K562 (cell line): Measurements from ENCODE around the gene OTULIN. TPM values are rescaled to one million over a fixed set of nuclear protein-coding genes. Genes with fewer than 3 reads are reported as not detected.

ENCODE experiments used
- ATAC-seq: fragments of 200-7000 bp; cut with Tn5 transposase; 3 replicates; pipeline ENCODE4 v1.9.1; 2020; ENCODE audit warnings: moderate library complexity
- BruUV-seq: library from RNA; stranded (reverse); fragments of 400-500 nt; replicated peaks from 2 replicates; lab custom pipeline; 2021; lab: Mats Ljungman, UMichigan
- CTCF ChIA-PET: fragments of 300-600 bp; formaldehyde crosslinking; extraction: SDS; loops from one replicate; lab custom pipeline; 2021; ENCODE audit warnings: low intra/inter-chr PET ratio; lab: Yijun Ruan, JAX
- POLR2A ChIA-PET: fragments of 300-600, 350-650 bp; sonication (Branson Sonifier 250); formaldehyde crosslinking; extraction: SDS; loops from one replicate; lab custom pipeline; 2021; ENCODE audit warnings: antibody characterized with exemption, inconsistent platforms; lab: Yijun Ruan, JAX
- DNase-seq, 4 experiments: peaks; one replicate each; pipeline versions ENCODE4 v3.0.0 to v3.0.0-alpha.2; 2011 to 2018; ENCODE audit warnings: low spot score in 3 of 4, mixed read lengths in 3 of 4; ENCODE audit errors: extremely low read depth in 1 of 4
- FAIRE-seq: peaks from 2 replicates; lab custom pipeline; 2011; peaks lifted over from hg19 to GRCh38; lab: Jason Lieb, UNC
- H2AFZ ChIP-seq: 2 replicates; pipeline ENCODE4 v1.6.0; 2011; ENCODE audit warnings: low read depth, low read length, control low read depth, inconsistent platforms
- H3K27ac ChIP-seq: fragments of 200-600 bp; 3 replicates; pipeline ENCODE4 v1.8.0; 2011; ENCODE audit warnings: low read depth, mild to moderate bottlenecking, control low read depth, inconsistent platforms, low read length, moderate library complexity, mixed read lengths; ENCODE audit errors: extremely low read depth
- H3K27me3 ChIP-seq, 2 experiments: fragments of 300-600 bp in 1 of 2; 2 replicates in 1 of 2; 3 replicates in 1 of 2; pipeline versions ENCODE4 v1.6.0 to v1.8.0; 2011; ENCODE audit warnings: inconsistent platforms in 2 of 2, low read length in 2 of 2, mild to moderate bottlenecking in 1 of 2, mixed read lengths in 1 of 2, moderate library complexity in 1 of 2; ENCODE audit not compliant: control insufficient read depth in 2 of 2, insufficient read depth in 2 of 2
- H3K36me3 ChIP-seq: fragments of 300-600 bp; 3 replicates; pipeline ENCODE4 v1.8.0; 2011; ENCODE audit warnings: mild to moderate bottlenecking, low read length, inconsistent platforms; ENCODE audit not compliant: control insufficient read depth, insufficient read depth
- H3K4me1 ChIP-seq, 2 experiments: fragments of 200-600 bp in 1 of 2; replicated peaks in 1 of 2; 2 replicates in 1 of 2; 3 replicates in 1 of 2; pipeline versions ENCODE4 v1.5.1 to v1.8.0; 2011; ENCODE audit warnings: inconsistent platforms in 2 of 2, low read length in 2 of 2, mild to moderate bottlenecking in 1 of 2, mixed read lengths in 1 of 2, moderate library complexity in 1 of 2; ENCODE audit not compliant: control insufficient read depth in 2 of 2, insufficient read depth in 2 of 2
- H3K4me2 ChIP-seq: 2 replicates; pipeline ENCODE4 v1.6.1; 2011; ENCODE audit warnings: low read length, control low read depth, inconsistent platforms, mixed read lengths; ENCODE audit not compliant: insufficient read depth
- H3K4me3 ChIP-seq: fragments of 200-600 bp; sonication (generic), shearing (Covaris generic); 2 replicates; pipeline ENCODE4 v1.5.1; 2016; ENCODE audit warnings: control low read depth, inconsistent platforms
- H3K79me2 ChIP-seq: fragments of 200-600 bp; 3 replicates; pipeline ENCODE4 v1.8.0; 2011; ENCODE audit warnings: low read length, inconsistent platforms; ENCODE audit not compliant: control insufficient read depth, insufficient read depth
- H3K9ac ChIP-seq, 2 experiments: 2 replicates each; pipeline versions ENCODE4 v1.6.0 to v1.6.1; 2011; ENCODE audit warnings: low read depth in 2 of 2, low read length in 2 of 2, control low read depth in 1 of 2, inconsistent platforms in 1 of 2, mild to moderate bottlenecking in 1 of 2, mixed read lengths in 1 of 2; ENCODE audit not compliant: insufficient read depth in 1 of 2
- H3K9me1 ChIP-seq: one replicate; pipeline ENCODE4 v1.6.0; 2011; ENCODE audit warnings: inconsistent platforms, mild to moderate bottlenecking, low read length, moderate library complexity; ENCODE audit not compliant: control insufficient read depth, insufficient read depth
- H3K9me3 ChIP-seq: replicated peaks from 2 replicates; pipeline ENCODE4 v1.5.1; 2011; ENCODE audit warnings: low read depth, low read length, inconsistent platforms; ENCODE audit not compliant: control insufficient read depth, insufficient read depth
- H4K20me1 ChIP-seq: replicated peaks from 2 replicates; pipeline ENCODE4 v1.6.1; 2011; ENCODE audit warnings: low read length, inconsistent platforms, mixed read lengths; ENCODE audit not compliant: control insufficient read depth, insufficient read depth
- E2F3 ChIP-seq: fragments of 250-450 bp; sonication (Bioruptor Pico); IDR thresholded peaks from 2 replicates; pipeline ENCODE4 v1.4.0; 2020; ENCODE audit warnings: mild to moderate bottlenecking
- NFE2 ChIP-seq: IDR thresholded peaks from 2 replicates; pipeline ENCODE4 v1.6.1; 2014; ENCODE audit warnings: antibody characterized with exemption, low read depth
- POLR2A ChIP-seq: fragments of 450-650 bp; conservative IDR thresholded peaks from 2 replicates; pipeline ENCODE4 v1.6.1; 2016
- POLR2AphosphoS5 ChIP-seq: IDR thresholded peaks from 2 replicates; pipeline ENCODE4 v1.6.1; 2011; ENCODE audit warnings: mild to moderate bottlenecking, low read depth, low read length, moderate library complexity; ENCODE audit not compliant: control insufficient read depth, insufficient read depth
- WGBS: fragments of 100-300 bp; shearing (Covaris generic); methylation state at CpG from one replicate; pipeline ENCODE4 v1.1.6; 2016; ENCODE audit warnings: low coverage, mixed read lengths; ENCODE audit not compliant: insufficient coverage; ENCODE audit errors: missing lambda C conversion rate; 5-methylcytosine and 5-hydroxymethylcytosine counted together
- in situ Hi-C: fragments of 300-500 bp; cut with MboI; formaldehyde crosslinking; loops from 4 replicates; pipeline ENCODE4 v1.15.0; 2018; ENCODE audit warnings: inconsistent platforms, mixed read lengths
- intact Hi-C: fragments of 100-400 bp; cut with micrococcal nuclease; formaldehyde crosslinking; loops from 2 replicates; pipeline ENCODE4 v1.14.2; 2022
- polyA plus RNA-seq, 8 experiments: library from polyadenylated mRNA; depleted of rRNA in 4 of 8; stranded (reverse) in 5 of 8; unstranded in 3 of 8; fragments of >200 nt; fragmentation: Nextera tagmentation in 2 of 8; fragmentation: Illumina TruSeq in 1 of 8; extraction: Ambion mirVana in 2 of 8; extraction: Trizol in 1 of 8; gene quantifications; 2 replicates each; pipeline versions ENCODE4 v1.2.1 to v1.2.3, GENCODE V29; 2011 to 2014; ENCODE audit warnings: inconsistent platforms in 1 of 8, missing spikeins in 1 of 8
- total RNA-seq, 7 experiments: library from RNA; depleted of rRNA in 6 of 7; stranded (reverse); fragments of >200 nt in 6 of 7; fragmentation: Illumina TruSeq in 2 of 7; extraction: Trizol in 2 of 7; gene quantifications; 2 replicates each; pipeline versions ENCODE4 v1.2.1 to v1.2.3, GENCODE V29; 2011 to 2021; ENCODE audit warnings: low replicate concordance in 1 of 7

OTULIN gene
- total and polyA plus RNA-seq, 9 of the 15 experiments (the other 6 are each of a cell fraction or from before 2014, with no cell fraction given) = 3.3 to 33.6 (median 20.1) TPM

GRCh38 chr5:14748180-14748900 lies 83.8 kb downstream of the OTULIN start:
- H3K27ac ChIP-seq = no peak overlapping the region
- H3K4me1 ChIP-seq = 0 out of 5 replicates have a peak, but pooled peaks cover 0 to 2% of the 10 kb centered on the region in 2 experiments
- ChIA-PET CTCF (no interaction called here), POLR2A (no interaction called here)
- FAIRE-seq (no peak), ATAC-seq (no peak), DNase-seq (no peak)
- no peak overlapping the region for H3K4me3 ChIP-seq
- H3K9me3 ChIP-seq = no peaks in the 10 kb centered on the region
- TF ChIP-seq E2F3 (CRISPR knock-in tag) (no peak), POLR2A (no peak), NFE2 (no peak), POLR2AphosphoS5 (no peak)
- H2AFZ ChIP-seq = no peak overlapping the region
- no peaks in the 10 kb centered on the region for H3K79me2 ChIP-seq
- BruUV-seq = no TSS peak
- H3K4me2 ChIP-seq = no peak overlapping the region
- in situ Hi-C loops = no loop called here
- H3K9ac ChIP-seq = no peak overlapping the region
- WGBS = 4% methylated on average over 12 of the region's 12 CpGs
- H4K20me1 ChIP-seq = no peaks in the 10 kb centered on the region
- H3K9me1 ChIP-seq = no peaks in the 10 kb centered on the region
- intact Hi-C loops = no loop called here
- H3K27me3 ChIP-seq = peaks cover 11 to 46% of the 10 kb centered on the region in 2 experiments
- H3K36me3 ChIP-seq = no peaks in the 10 kb centered on the region

Other genes with a start within 250 kb of the OTULIN start
- 0.18 TPM in 1 of 2 replicates, not detected in the other for gene OTULINL, start 82.9 kb upstream of the OTULIN start, total RNA-seq (2014; rRNA removed)
- gene OTULINL, start 82.9 kb upstream of the OTULIN start, total RNA-seq (2014; rRNA removed; fragmentation: Illumina TruSeq; extraction: Trizol) = 0.06 TPM in 1 of 2 replicates, not detected in the other
- not detected in 2 replicates for gene OTULINL, start 82.9 kb upstream of the OTULIN start, total RNA-seq (2015; rRNA removed; fragmentation: Illumina TruSeq; extraction: Trizol)
- gene OTULINL, start 82.9 kb upstream of the OTULIN start, total RNA-seq (2021) = 0.07 and 0.13 TPM in 2 replicates
- gene OTULINL, start 82.9 kb upstream of the OTULIN start, polyA plus RNA-seq (2011; rRNA removed) = 0.03 TPM in 1 of 2 replicates, not detected in the other
- not detected in 2 replicates for gene OTULINL, start 82.9 kb upstream of the OTULIN start, polyA plus RNA-seq (2014; fragmentation: Illumina TruSeq; extraction: Trizol)
- not detected for gene OTULINL, start 82.9 kb upstream of the OTULIN start, polyA plus RNA-seq (2014; fragmentation: Nextera tagmentation; extraction: Ambion mirVana)
- gene OTULINL, start 82.9 kb upstream of the OTULIN start, polyA plus RNA-seq (2014; rRNA removed) = not detected in 2 replicates
- gene ANKH, start 207.1 kb downstream of the OTULIN start, total RNA-seq (2014; rRNA removed) = 1.3 and 3.1 TPM in 2 replicates
- gene ANKH, start 207.1 kb downstream of the OTULIN start, total RNA-seq (2014; rRNA removed; fragmentation: Illumina TruSeq; extraction: Trizol) = 4.4 and 4.5 TPM in 2 replicates
- 2.8 and 3.2 TPM in 2 replicates for gene ANKH, start 207.1 kb downstream of the OTULIN start, total RNA-seq (2015; rRNA removed; fragmentation: Illumina TruSeq; extraction: Trizol)
- gene ANKH, start 207.1 kb downstream of the OTULIN start, total RNA-seq (2021) = 12.2 and 13.4 TPM in 2 replicates
- gene ANKH, start 207.1 kb downstream of the OTULIN start, polyA plus RNA-seq (2011; rRNA removed) = 8.8 and 9.2 TPM in 2 replicates
- 5.9 and 9.9 TPM in 2 replicates for gene ANKH, start 207.1 kb downstream of the OTULIN start, polyA plus RNA-seq (2014; fragmentation: Illumina TruSeq; extraction: Trizol)
- gene ANKH, start 207.1 kb downstream of the OTULIN start, polyA plus RNA-seq (2014; fragmentation: Nextera tagmentation; extraction: Ambion mirVana) = under 1 TPM; 0.79 to 0.99 TPM
- 7.2 and 8.5 TPM in 2 replicates for gene ANKH, start 207.1 kb downstream of the OTULIN start, polyA plus RNA-seq (2014; rRNA removed)